ENCODE results near the gene JSRP1.
A peak's percentile ranks its signal among the peaks of the same experiment; 100 is the strongest.

JSRP1 gene

DNA sequence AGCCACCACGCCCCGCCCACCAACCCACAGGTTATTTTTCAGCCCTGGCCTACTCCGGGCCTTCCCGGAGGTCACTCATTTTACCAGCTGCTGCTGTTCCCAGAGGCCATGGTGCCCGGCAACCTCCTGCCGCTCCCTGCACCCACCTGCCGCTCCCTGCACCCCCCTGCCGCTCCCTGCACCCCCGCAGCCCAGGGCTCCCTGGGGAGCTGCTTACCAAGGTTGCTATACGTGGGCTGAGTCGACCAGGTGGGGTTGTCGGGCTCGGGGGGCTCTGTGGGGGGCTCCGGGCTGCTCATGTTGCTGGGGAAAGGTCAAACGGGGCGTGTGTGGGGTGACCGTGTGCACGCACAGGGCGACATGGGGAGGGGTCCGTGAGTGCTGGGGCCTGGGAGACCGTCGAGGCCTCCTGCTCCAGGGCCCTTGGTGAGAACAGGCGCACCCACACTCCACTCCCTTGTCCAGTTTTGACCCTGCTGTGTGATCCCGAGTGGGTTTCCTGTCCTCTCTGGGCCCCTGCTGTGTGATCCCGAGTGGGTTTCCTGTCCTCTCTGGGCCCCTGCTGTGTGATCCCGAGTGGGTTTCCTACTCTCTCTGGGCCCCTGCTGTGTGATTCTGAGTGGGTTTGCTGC lies 24.5 kb upstream of the JSRP1 start (continued):
- TF ChIP-seq, protein P1, sequence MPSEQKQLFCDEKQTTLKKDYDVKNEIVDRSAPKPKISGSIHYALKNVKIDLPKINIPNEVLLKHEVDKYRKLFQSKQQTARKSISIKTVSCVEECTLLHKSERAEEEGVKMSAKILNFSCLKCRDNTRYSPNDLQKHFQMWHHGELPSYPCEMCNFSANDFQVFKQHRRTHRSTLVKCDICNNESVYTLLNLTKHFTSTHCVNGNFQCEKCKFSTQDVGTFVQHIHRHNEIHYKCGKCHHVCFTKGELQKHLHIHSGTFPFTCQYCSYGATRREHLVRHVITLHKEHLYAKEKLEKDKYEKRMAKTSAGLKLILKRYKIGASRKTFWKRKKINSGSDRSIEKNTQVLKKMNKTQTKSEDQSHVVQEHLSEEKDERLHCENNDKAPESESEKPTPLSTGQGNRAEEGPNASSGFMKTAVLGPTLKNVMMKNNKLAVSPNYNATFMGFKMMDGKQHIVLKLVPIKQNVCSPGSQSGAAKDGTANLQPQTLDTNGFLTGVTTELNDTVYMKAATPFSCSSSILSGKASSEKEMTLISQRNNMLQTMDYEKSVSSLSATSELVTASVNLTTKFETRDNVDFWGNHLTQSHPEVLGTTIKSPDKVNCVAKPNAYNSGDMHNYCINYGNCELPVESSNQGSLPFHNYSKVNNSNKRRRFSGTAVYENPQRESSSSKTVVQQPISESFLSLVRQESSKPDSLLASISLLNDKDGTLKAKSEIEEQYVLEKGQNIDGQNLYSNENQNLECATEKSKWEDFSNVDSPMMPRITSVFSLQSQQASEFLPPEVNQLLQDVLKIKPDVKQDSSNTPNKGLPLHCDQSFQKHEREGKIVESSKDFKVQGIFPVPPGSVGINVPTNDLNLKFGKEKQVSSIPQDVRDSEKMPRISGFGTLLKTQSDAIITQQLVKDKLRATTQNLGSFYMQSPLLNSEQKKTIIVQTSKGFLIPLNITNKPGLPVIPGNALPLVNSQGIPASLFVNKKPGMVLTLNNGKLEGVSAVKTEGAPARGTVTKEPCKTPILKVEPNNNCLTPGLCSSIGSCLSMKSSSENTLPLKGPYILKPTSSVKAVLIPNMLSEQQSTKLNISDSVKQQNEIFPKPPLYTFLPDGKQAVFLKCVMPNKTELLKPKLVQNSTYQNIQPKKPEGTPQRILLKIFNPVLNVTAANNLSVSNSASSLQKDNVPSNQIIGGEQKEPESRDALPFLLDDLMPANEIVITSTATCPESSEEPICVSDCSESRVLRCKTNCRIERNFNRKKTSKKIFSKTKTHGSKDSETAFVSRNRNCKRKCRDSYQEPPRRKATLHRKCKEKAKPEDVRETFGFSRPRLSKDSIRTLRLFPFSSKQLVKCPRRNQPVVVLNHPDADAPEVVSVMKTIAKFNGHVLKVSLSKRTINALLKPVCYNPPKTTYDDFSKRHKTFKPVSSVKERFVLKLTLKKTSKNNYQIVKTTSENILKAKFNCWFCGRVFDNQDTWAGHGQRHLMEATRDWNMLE (tag by site-specific recombination; conservative IDR thresholded peaks at IDR 0.05; ENCODE audit: low read depth): no peak
- TF ChIP-seq ZEB2 (tag by site-specific recombination; IDR thresholded peaks at IDR 0.05): no peak

- TF ChIP-seq HIC1 (tag by site-specific recombination; IDR thresholded peaks at IDR 0.05) (peak; percentile 79), ZNF280C (tag by site-specific recombination; IDR thresholded peaks at IDR 0.05) (no peak), GLIS2 (tag by site-specific recombination; IDR thresholded peaks at IDR 0.05) (peak; percentile 26; the same call in 1 of the 2 replicates)
- peaks cover 0 to 9% of the 10 kb centered on the region in 2 experiments; a peak in 1 of 3 replicates for H3K36me3 ChIP-seq (ENCODE audit: control insufficient read depth in 2 of 2, insufficient read depth in 1 of 2, low read length in 2 of 2)
- no peaks in the 10 kb centered on the region for H3K9me3 ChIP-seq (ENCODE audit: control insufficient read depth, insufficient read depth, low read depth, low read length)
- H3K4me1 ChIP-seq (ENCODE audit: control insufficient read depth, insufficient read depth, low read length): no peaks in the 10 kb centered on the region
- CTCF ChIA-PET: no interaction called here
- POLR2A ChIA-PET: no interaction called here
- H3K27ac ChIP-seq (ENCODE audit: extremely low read depth, low read depth, low read length): no peak overlapping the region
- H3K4me3 ChIP-seq (ENCODE audit: low read depth, low read length): no peak overlapping the region
These were observed 22.4 kb upstream of the JSRP1 start for GRCh38 chr19:2278459-2279158.

- ChIA-PET CTCF (interaction anchor here (0.6 to 4.3 kb wide), 7 partner anchors 10 to 501 kb away, joined by 3 to 25 read pairs (median 4); no protein-coding TSS in a partner anchor), POLR2A (interaction anchor here (0.7 kb wide), 1 partner anchor 284 kb away, joined by 3 read pairs; no protein-coding TSS in a partner anchor)
- TF ChIP-seq BCL11A (tag by site-specific recombination; IDR thresholded peaks at IDR 0.05; ENCODE audit: low read depth) (no peak), ZNF24 (tag by site-specific recombination; IDR thresholded peaks at IDR 0.05) (no peak), GLIS2 (tag by site-specific recombination; IDR thresholded peaks at IDR 0.05) (peak; percentile 11; the same call in 1 of the 2 replicates), ZNF341 (tag by site-specific recombination; IDR thresholded peaks at IDR 0.05; ENCODE audit: low read depth) (peak; percentile 39; the same call in 1 of the 2 replicates)
- H3K9me3 ChIP-seq (ENCODE audit: control insufficient read depth, insufficient read depth, low read depth, low read length): no peaks in the 10 kb centered on the region
- H3K4me3 ChIP-seq (ENCODE audit: low read depth, low read length): no peak overlapping the region
- H3K36me3 ChIP-seq (ENCODE audit: control insufficient read depth in 2 of 2, insufficient read depth in 1 of 2, low read length in 2 of 2): peaks cover 3 to 22% of the 10 kb centered on the region in 2 experiments; a peak in 2 of 3 replicates
- no peak overlapping the region for H3K27ac ChIP-seq (ENCODE audit: extremely low read depth, low read depth, low read length)
- H3K4me1 ChIP-seq (ENCODE audit: control insufficient read depth, insufficient read depth, low read length): 0 out of 2 replicates have a peak, but pooled peaks cover 2% of the 10 kb centered on the region
These were observed 20.9 kb upstream of the JSRP1 start for GRCh38 chr19:2277138-2277537.

Measured in HEK293 (cell line).